ENCODE results near the gene ILK. TPM values are rescaled to one million over a fixed set of nuclear protein-coding genes. Genes with fewer than 3 reads are reported as not detected.

The ILK gene
- total and polyA plus RNA-seq, 2 of the 13 experiments (the other 11 are each of a cell fraction or from before 2014, with no cell fraction given): 70.3 to 108 TPM

- TF ChIP-seq ZNF691 (CRISPR knock-in tag; IDR thresholded peaks at IDR 0.05; ENCODE audit: borderline replicate concordance, low read depth) (peak; percentile 84; the same call in 1 of the 2 replicates), ZNF253 (CRISPR knock-in tag; IDR thresholded peaks at IDR 0.05; ENCODE audit: borderline replicate concordance) (0 out of 2 replicates have a peak, but pooled peaks have one; percentile 44), ZNF484 (CRISPR knock-in tag; IDR thresholded peaks at IDR 0.05; ENCODE audit: borderline replicate concordance, low read depth) (no peak), KLF15 (CRISPR knock-in tag; IDR thresholded peaks at IDR 0.05; ENCODE audit: borderline replicate concordance) (0 out of 2 replicates have a peak, but pooled peaks have one; percentile 63), POLR2A (IDR thresholded peaks at IDR 0.05; ENCODE audit: insufficient read depth in 1 of 2, low read depth in 2 of 2, low read length in 2 of 2) (peak; percentile 64 to 82), ZFY (CRISPR knock-in tag; IDR thresholded peaks at IDR 0.05) (peak; percentile 95), ZNF30 (CRISPR knock-in tag; IDR thresholded peaks at IDR 0.05) (peak; percentile 70; the same call in 1 of the 2 replicates), RFX1 (IDR thresholded peaks at IDR 0.05) (no peak), ARHGAP35 (CRISPR knock-in tag; IDR thresholded peaks at IDR 0.05; ENCODE audit: borderline replicate concordance) (0 out of 2 replicates have a peak, but pooled peaks have one; percentile 50), NR0B2 (CRISPR knock-in tag; IDR thresholded peaks at IDR 0.05) (peak; percentile 97), ZNF282 (IDR thresholded peaks at IDR 0.05; ENCODE audit: partially characterized antibody) (no peak), ZSCAN29 (CRISPR knock-in tag; conservative IDR thresholded peaks at IDR 0.05) (peak; percentile 22; the same call in 1 of the 2 replicates), ZNF101 (CRISPR knock-in tag; IDR thresholded peaks at IDR 0.05; ENCODE audit: borderline replicate concordance, low read depth) (no peak), ADNP (CRISPR knock-in tag; IDR thresholded peaks at IDR 0.05) (no peak), ZNF800 (CRISPR knock-in tag; IDR thresholded peaks at IDR 0.05) (peak; percentile 63; the same call in 1 of the 2 replicates), GTF3A (CRISPR knock-in tag; conservative IDR thresholded peaks at IDR 0.05) (no peak), ZNF331 (CRISPR knock-in tag; IDR thresholded peaks at IDR 0.05) (peak; percentile 81; the same call in 1 of the 2 replicates), ZC3H4 (CRISPR knock-in tag; IDR thresholded peaks at IDR 0.05; ENCODE audit: borderline replicate concordance) (no peak), TEF (CRISPR knock-in tag; IDR thresholded peaks at IDR 0.05) (no peak), FOXJ3 (CRISPR knock-in tag; IDR thresholded peaks at IDR 0.05; ENCODE audit: borderline replicate concordance) (peak; percentile 21; the same call in 1 of the 2 replicates), BRD4 (CRISPR knock-in tag; IDR thresholded peaks at IDR 0.05) (no peak; the same call in 1 of the 2 replicates), CHD2 (IDR thresholded peaks at IDR 0.05; ENCODE audit: low read depth, low read length) (no peak), SPEN (CRISPR knock-in tag; IDR thresholded peaks at IDR 0.05; ENCODE audit: low read depth) (peak; percentile 98), CREBL2 (CRISPR knock-in tag; IDR thresholded peaks at IDR 0.05; ENCODE audit: borderline replicate concordance) (no peak), HNRNPL (IDR thresholded peaks at IDR 0.05; ENCODE audit: low read depth, low read length) (0 out of 2 replicates have a peak, but pooled peaks have one; percentile 20), DDIT3 (CRISPR knock-in tag; IDR thresholded peaks at IDR 0.05) (no peak)
These were observed at the start of gene ILK, which contains the start of gene RRP8 (continued) for GRCh38 chr11:6603287-6604080.
